NCI-H345 treated with DMSO at 0.1 percent for 48 hours (cell line): ENCODE results near the gene HACD1.
"Not testable (repeated sequence)": the region's sequence is repeated elsewhere in the genome, so short reads cannot be mapped to it uniquely, and the experiment has no call there.

Source experiments
- DNase-seq: peaks from one replicate; lab custom pipeline; 2025; ENCODE audit not compliant: unreplicated experiment; lab: John Stamatoyannopoulos, UW

Gene HACD1

GRCh38 chr10:17643755-17644484 lies 26.7 kb upstream of the HACD1 start, which contains the start of gene STAM:
Gene STAM, plus strand, starts transcription at chr10:17644151. Its CDS starts 189 bp downstream, at chr10:17644340.
- peak; percentile 89 for DNase-seq

- no peak for DNase-seq
These were observed 26.2 kb upstream of the HACD1 start for GRCh38 chr10:17643339-17643754.

GRCh38 chr10:17640331-17640816 lies 23.2 kb upstream of the HACD1 start:
- no peak for DNase-seq

GRCh38 chr10:17637869-17638268 lies 20.7 kb upstream of the HACD1 start:
- no peak for DNase-seq

- DNase-seq: no peak
These were observed 16.2 kb upstream of the HACD1 start for GRCh38 chr10:17633353-17633752.

GRCh38 chr10:17632590-17632989 lies 15.4 kb upstream of the HACD1 start:
- DNase-seq: not testable (repeated sequence)

- DNase-seq: no peak
These were observed 9.5 kb upstream of the HACD1 start for GRCh38 chr10:17626656-17627055.

- no peak for DNase-seq
These were observed 7.8 kb upstream of the HACD1 start for GRCh38 chr10:17624996-17625395.

GRCh38 chr10:17622061-17622460 lies 4.9 kb upstream of the HACD1 start:
- no peak for DNase-seq

- no peak for DNase-seq
These were observed 657 bp downstream of the HACD1 start for GRCh38 chr10:17616403-17617030.

- DNase-seq: no peak
These were observed 7.6 kb downstream of the HACD1 start for GRCh38 chr10:17609523-17610079.

GRCh38 chr10:17607603-17608332 lies 9.4 kb downstream of the HACD1 start:
- DNase-seq: peak; percentile 35

GRCh38 chr10:17607060-17607459 lies 10.1 kb downstream of the HACD1 start:
- no peak for DNase-seq

GRCh38 chr10:17606547-17607040 lies 10.6 kb downstream of the HACD1 start:
- DNase-seq: no peak

- no peak for DNase-seq
These were observed 11.2 kb downstream of the HACD1 start for GRCh38 chr10:17605936-17606335.

- DNase-seq: no peak
These were observed 18.1 kb downstream of the HACD1 start for GRCh38 chr10:17599089-17599488.

GRCh38 chr10:17597386-17597785 lies 19.8 kb downstream of the HACD1 start:
- no peak for DNase-seq

GRCh38 chr10:17590969-17591645 lies 26.1 kb downstream of the HACD1 start:
- DNase-seq: no peak

GRCh38 chr10:17589316-17589715 lies 27.9 kb downstream of the HACD1 start:
- not testable (repeated sequence) for DNase-seq

GRCh38 chr10:17588420-17588819 lies 28.8 kb downstream of the HACD1 start:
- no peak for DNase-seq

- DNase-seq: not testable (repeated sequence)
These were observed 29.9 kb downstream of the HACD1 start for GRCh38 chr10:17587321-17587720.
